HepG2 (cell line): ENCODE results near the gene C19orf73. TPM values are rescaled to one million over a fixed set of nuclear protein-coding genes. Genes with fewer than 3 reads are reported as not detected.

Experiments
- ATF6 ChIP-seq: sonication (generic); formaldehyde crosslinking; conservative IDR thresholded peaks from 2 replicates; pipeline ENCODE4 v1.4.0; 2020; ENCODE audit warnings: missing genetic modification reagents
- HINFP ChIP-seq: sonication (generic); formaldehyde crosslinking; IDR thresholded peaks from 2 replicates; pipeline ENCODE4 v1.4.0; 2020; ENCODE audit warnings: low read depth, mild to moderate bottlenecking, missing genetic modification reagents
- HNRNPL ChIP-seq: fragments of 200-400 bp; formaldehyde crosslinking; IDR thresholded peaks from 2 replicates; pipeline ENCODE4 v1.6.1; 2017; ENCODE audit warnings: mild to moderate bottlenecking, low read depth, low read length
- NFKB2 ChIP-seq: sonication (generic); formaldehyde crosslinking; IDR thresholded peaks from 2 replicates; pipeline ENCODE4 v1.4.0; 2020; ENCODE audit warnings: missing genetic modification reagents, borderline replicate concordance
- NR2C2 ChIP-seq: sonication (generic); formaldehyde crosslinking; IDR thresholded peaks from 2 replicates; pipeline ENCODE4 v1.4.0; 2020; ENCODE audit warnings: missing genetic modification reagents, mild to moderate bottlenecking, moderate library complexity, borderline replicate concordance
- NR2F6 ChIP-seq, 2 experiments: IDR thresholded peaks; 2 replicates each; pipeline ENCODE4 v1.6.1; 2016; ENCODE audit warnings: antibody characterized with exemption in 1 of 2, mild to moderate bottlenecking in 1 of 2
- PHF21A ChIP-seq: sonication (generic); formaldehyde crosslinking; IDR thresholded peaks from 2 replicates; pipeline ENCODE4 v1.5.0; 2020; ENCODE audit warnings: mild to moderate bottlenecking, missing genetic modification reagents
- PRDM10 ChIP-seq: sonication (generic); formaldehyde crosslinking; IDR thresholded peaks from 2 replicates; pipeline ENCODE4 v1.4.0; 2020; ENCODE audit warnings: low read depth, missing genetic modification reagents
- RARG ChIP-seq: sonication (generic); formaldehyde crosslinking; IDR thresholded peaks from 2 replicates; pipeline ENCODE4 v1.4.0; 2020; ENCODE audit warnings: low read depth, mild to moderate bottlenecking, missing genetic modification reagents
- REPIN1 ChIP-seq: sonication (generic); formaldehyde crosslinking; IDR thresholded peaks from 2 replicates; pipeline ENCODE4 v1.8.0; 2022; ENCODE audit warnings: missing genetic modification reagents, low read depth, mild to moderate bottlenecking, borderline replicate concordance
- SMARCE1 ChIP-seq: fragments of 450-650 bp; IDR thresholded peaks from 2 replicates; pipeline ENCODE4 v1.6.1; 2017; ENCODE audit warnings: borderline replicate concordance
- TCF7L2 ChIP-seq: IDR thresholded peaks from 2 replicates; pipeline ENCODE4 v1.6.1; 2011; ENCODE audit warnings: mild to moderate bottlenecking, low read depth, low read length, moderate library complexity
- ZBTB2 ChIP-seq: sonication (generic); formaldehyde crosslinking; IDR thresholded peaks from 2 replicates; pipeline ENCODE4 v1.8.0; 2022; ENCODE audit warnings: low read depth, missing genetic modification reagents
- ZGPAT ChIP-seq: IDR thresholded peaks from 2 replicates; pipeline ENCODE4 v1.6.1; 2016; ENCODE audit warnings: mild to moderate bottlenecking
- ZNF205 ChIP-seq: IDR thresholded peaks from 2 replicates; pipeline ENCODE4 v1.6.1; 2018; ENCODE audit warnings: missing biosample characterization, missing genetic modification reagents
- polyA plus RNA-seq, 8 experiments: library from polyadenylated mRNA; depleted of rRNA in 3 of 8; stranded (reverse) in 7 of 8; unstranded in 1 of 8; fragments of >200 nt; fragmentation: Illumina TruSeq in 4 of 8; extraction: Trizol in 4 of 8; gene quantifications; 2 replicates each; pipeline versions ENCODE4 v1.2.1 to v1.2.3, GENCODE V29; 2011 to 2016; ENCODE audit warnings: low read depth in 4 of 8, missing spikeins in 1 of 8, mixed read lengths in 1 of 8; ENCODE audit not compliant: insufficient read depth in 1 of 8
- total RNA-seq, 5 experiments: library from RNA; depleted of rRNA; stranded (reverse); fragments of >200 nt; fragmentation: Illumina TruSeq; extraction: Trizol; gene quantifications; 2 replicates each; pipeline ENCODE4 v1.2.3, GENCODE V29; 2016; ENCODE audit warnings: low read depth in 1 of 5
- TF ChIP-seq, protein P1 (sequence below): sonication (generic); formaldehyde crosslinking; IDR thresholded peaks from 2 replicates; pipeline ENCODE4 v1.8.1; 2022; ENCODE audit warnings: mild to moderate bottlenecking, missing genetic modification reagents

Gene C19orf73
- total and polyA plus RNA-seq, 2 of the 13 experiments (the other 11 are each of a cell fraction or from before 2014, with no cell fraction given) = 1.4 to 1.5 TPM

DNA sequence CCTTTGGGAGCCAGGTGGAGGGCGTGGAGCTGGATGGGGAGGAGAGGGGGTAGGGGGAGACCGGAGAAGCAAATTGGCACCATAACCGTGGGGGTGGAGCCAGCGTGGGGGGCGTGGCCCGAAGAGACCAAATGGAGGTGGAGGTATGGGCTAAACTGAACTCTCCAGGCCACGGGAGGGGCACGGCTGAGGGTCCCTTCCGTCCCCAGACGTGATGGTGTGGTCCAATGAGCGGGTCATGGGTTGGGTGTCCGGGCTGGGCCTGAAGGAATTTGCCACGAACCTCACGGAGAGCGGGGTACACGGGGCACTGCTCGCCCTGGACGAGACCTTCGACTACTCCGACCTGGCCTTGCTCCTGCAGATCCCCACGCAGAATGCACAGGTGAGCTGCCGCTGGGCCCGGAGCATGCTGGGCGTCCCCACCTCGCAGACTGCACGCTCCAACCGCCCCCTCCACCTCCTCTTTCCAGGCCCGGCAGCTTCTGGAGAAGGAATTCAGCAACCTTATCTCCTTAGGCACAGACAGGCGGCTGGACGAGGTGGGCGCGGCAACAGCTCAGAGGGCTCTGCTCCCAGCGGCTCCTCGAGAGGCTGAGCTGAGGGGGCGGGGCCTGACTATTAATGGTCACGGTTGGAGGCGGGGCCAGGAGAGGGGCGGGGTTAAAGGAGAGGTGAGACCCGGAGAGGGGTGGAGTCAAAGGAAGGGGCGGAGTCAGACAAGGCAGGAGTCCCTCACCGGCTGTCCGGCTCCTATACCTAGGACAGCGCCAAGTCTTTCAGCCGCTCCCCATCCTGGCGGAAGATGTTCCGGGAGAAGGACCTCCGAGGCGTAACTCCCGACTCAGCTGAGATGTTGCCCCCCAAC, 30.1 kb upstream of the C19orf73 start (continued):
- no peak for TF ChIP-seq ATF6 (CRISPR knock-in tag)
- no peak for TF ChIP-seq TCF7L2
- TF ChIP-seq RARG (CRISPR knock-in tag) = no peak
- TF ChIP-seq ZBTB2 (CRISPR knock-in tag) = no peak
- TF ChIP-seq ZNF205 (CRISPR knock-in tag) = no peak
- TF ChIP-seq, protein P1, sequence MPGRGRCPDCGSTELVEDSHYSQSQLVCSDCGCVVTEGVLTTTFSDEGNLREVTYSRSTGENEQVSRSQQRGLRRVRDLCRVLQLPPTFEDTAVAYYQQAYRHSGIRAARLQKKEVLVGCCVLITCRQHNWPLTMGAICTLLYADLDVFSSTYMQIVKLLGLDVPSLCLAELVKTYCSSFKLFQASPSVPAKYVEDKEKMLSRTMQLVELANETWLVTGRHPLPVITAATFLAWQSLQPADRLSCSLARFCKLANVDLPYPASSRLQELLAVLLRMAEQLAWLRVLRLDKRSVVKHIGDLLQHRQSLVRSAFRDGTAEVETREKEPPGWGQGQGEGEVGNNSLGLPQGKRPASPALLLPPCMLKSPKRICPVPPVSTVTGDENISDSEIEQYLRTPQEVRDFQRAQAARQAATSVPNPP = no peak
- TF ChIP-seq ZGPAT (CRISPR knock-in tag) = no peak
- TF ChIP-seq HINFP (CRISPR knock-in tag) = no peak
- no peak for TF ChIP-seq HNRNPL
- TF ChIP-seq NR2F6 (IDR thresholded peaks at IDR 0.05) = no peak
- no peak for TF ChIP-seq NR2F6 (CRISPR knock-in tag; IDR thresholded peaks at IDR 0.05)
- no peak for TF ChIP-seq PHF21A (CRISPR knock-in tag)
- no peak for TF ChIP-seq NR2C2 (CRISPR knock-in tag)
- peak; percentile 24; the same call in 1 of the 2 replicates for TF ChIP-seq PRDM10 (CRISPR knock-in tag)
- peak; percentile 48; the same call in 1 of the 2 replicates for TF ChIP-seq NFKB2 (CRISPR knock-in tag)
- peak; percentile 38; the same call in 1 of the 2 replicates for TF ChIP-seq REPIN1 (CRISPR knock-in tag)
- no peak for TF ChIP-seq SMARCE1
